ENCODE results near the gene GTF2H2C.
"Not testable (repeated sequence)": the region's sequence is repeated elsewhere in the genome, so short reads cannot be mapped to it uniquely, and the experiment has no call there.

Gene GTF2H2C

GRCh38 chr5:69559908-69560330 lies at the start of gene GTF2H2C:
Gene GTF2H2C (plus strand): TSS chr5:69560191. CDS start chr5:69565133, 4,942 bp downstream.
- peak; percentile 60 for DNase-seq (ENCODE audit: low read depth)

- no peak for DNase-seq (ENCODE audit: low read depth)
These were observed 49.3 kb upstream of the GTF2H2C start for GRCh38 chr5:69510694-69511093.

- DNase-seq (ENCODE audit: low read depth): no peak
These were observed 47.2 kb upstream of the GTF2H2C start for GRCh38 chr5:69512740-69513260.

- not testable (repeated sequence) for DNase-seq (ENCODE audit: low read depth)
These were observed 44.4 kb upstream of the GTF2H2C start for GRCh38 chr5:69515570-69515969.

GRCh38 chr5:69516769-69517168 lies 43.2 kb upstream of the GTF2H2C start:
- no peak for DNase-seq (ENCODE audit: low read depth)

GRCh38 chr5:69517763-69518212 lies 42.2 kb upstream of the GTF2H2C start:
- no peak for DNase-seq (ENCODE audit: low read depth)

- DNase-seq (ENCODE audit: low read depth): no peak
These were observed 40.7 kb upstream of the GTF2H2C start for GRCh38 chr5:69519285-69519684.

GRCh38 chr5:69522035-69522434 lies 38.0 kb upstream of the GTF2H2C start:
- DNase-seq (ENCODE audit: low read depth): no peak

- DNase-seq (ENCODE audit: low read depth): no peak
These were observed 34.5 kb upstream of the GTF2H2C start for GRCh38 chr5:69525490-69525889.

GRCh38 chr5:69526660-69527059 lies 33.3 kb upstream of the GTF2H2C start:
- DNase-seq (ENCODE audit: low read depth): no peak

GRCh38 chr5:69527128-69527770 lies 32.7 kb upstream of the GTF2H2C start:
- DNase-seq (ENCODE audit: low read depth): no peak

- DNase-seq (ENCODE audit: low read depth): no peak
These were observed 32.0 kb upstream of the GTF2H2C start for GRCh38 chr5:69528035-69528434.

- no peak for DNase-seq (ENCODE audit: low read depth)
These were observed 31.4 kb upstream of the GTF2H2C start for GRCh38 chr5:69528609-69529008.

GRCh38 chr5:69530561-69531405 lies 29.2 kb upstream of the GTF2H2C start:
- no peak for DNase-seq (ENCODE audit: low read depth)

GRCh38 chr5:69531406-69531801 lies 28.6 kb upstream of the GTF2H2C start:
- no peak for DNase-seq (ENCODE audit: low read depth)

- not testable (repeated sequence) for DNase-seq (ENCODE audit: low read depth)
These were observed 22.1 kb upstream of the GTF2H2C start for GRCh38 chr5:69537911-69538310.

- not testable (repeated sequence) for DNase-seq (ENCODE audit: low read depth)
These were observed 21.3 kb upstream of the GTF2H2C start for GRCh38 chr5:69538735-69539134.

GRCh38 chr5:69541347-69541746 lies 18.6 kb upstream of the GTF2H2C start:
- DNase-seq (ENCODE audit: low read depth): not testable (repeated sequence)

- not testable (repeated sequence) for DNase-seq (ENCODE audit: low read depth)
These were observed 17.0 kb upstream of the GTF2H2C start for GRCh38 chr5:69542838-69543618.

GRCh38 chr5:69544602-69545001 lies 15.4 kb upstream of the GTF2H2C start:
- not testable (repeated sequence) for DNase-seq (ENCODE audit: low read depth)

- DNase-seq (ENCODE audit: low read depth): not testable (repeated sequence)
These were observed 818 bp downstream of the GTF2H2C start for GRCh38 chr5:69560587-69561431.

All from activated T-helper 9 cell treated with anti-CD3 and anti-CD28 coated beads, Interleukin-2, amount 50 U/mL, for 16 hours (primary cell).